H9 (cell line): ENCODE results near the gene UGT2B28. TPM values are rescaled to one million over a fixed set of nuclear protein-coding genes. Genes with fewer than 3 reads are reported as not detected.
"Not testable (repeated sequence)": the region's sequence is repeated elsewhere in the genome, so short reads cannot be mapped to it uniquely, and the experiment has no call there.

Source experiments
- DNase-seq: peaks from one replicate; pipeline ENCODE4 v3.0.0-alpha.2; 2017
- H2AFZ ChIP-seq: one replicate; pipeline ENCODE4 v1.6.1; 2013; ENCODE audit warnings: mild to moderate bottlenecking, low read length, control low read depth, moderate library complexity
- H2AK5ac ChIP-seq: 2 replicates; pipeline ENCODE4 v1.6.1; 2013; ENCODE audit warnings: low read length, control low read depth, mixed read lengths; ENCODE audit not compliant: insufficient read length
- H2BK120ac ChIP-seq: one replicate; pipeline ENCODE4 v1.6.1; 2013; ENCODE audit warnings: low read depth, mild to moderate bottlenecking, low read length, control low read depth, inconsistent platforms; ENCODE audit not compliant: poor library complexity, severe bottlenecking
- H2BK12ac ChIP-seq: 2 replicates; pipeline ENCODE4 v1.6.1; 2013; ENCODE audit warnings: low read length, control low read depth, mixed read lengths, low read depth; ENCODE audit not compliant: insufficient read length
- H2BK15ac ChIP-seq: 2 replicates; pipeline ENCODE4 v1.6.1; 2013; ENCODE audit warnings: low read depth, low read length, control low read depth
- H2BK20ac ChIP-seq: one replicate; pipeline ENCODE4 v1.6.1; 2013; ENCODE audit warnings: low read depth, mild to moderate bottlenecking, low read length, control low read depth, inconsistent platforms; ENCODE audit not compliant: poor library complexity, severe bottlenecking
- H2BK5ac ChIP-seq: 2 replicates; pipeline ENCODE4 v1.6.1; 2013; ENCODE audit warnings: low read length, control low read depth, mixed read lengths; ENCODE audit not compliant: insufficient read length
- H3K14ac ChIP-seq: 2 replicates; pipeline ENCODE4 v1.6.1; 2013; ENCODE audit warnings: low read length, control low read depth; ENCODE audit not compliant: insufficient read depth
- H3K18ac ChIP-seq: 2 replicates; pipeline ENCODE4 v1.6.1; 2013; ENCODE audit warnings: low read depth, mild to moderate bottlenecking, mixed read lengths, low read length, control low read depth; ENCODE audit not compliant: insufficient read length
- H3K23ac ChIP-seq: 2 replicates; pipeline ENCODE4 v1.6.1; 2013; ENCODE audit warnings: low read length, control low read depth, mixed read lengths, low read depth; ENCODE audit not compliant: insufficient read length
- H3K23me2 ChIP-seq: 2 replicates; pipeline ENCODE4 v1.6.1; 2013; ENCODE audit warnings: low read depth, mild to moderate bottlenecking, mixed read lengths, low read length, control low read depth; ENCODE audit not compliant: insufficient read length, poor library complexity, severe bottlenecking
- H3K27ac ChIP-seq: 2 replicates; pipeline ENCODE4 v1.5.1; 2013; ENCODE audit warnings: low read length, control low read depth, mixed read lengths, low read depth; ENCODE audit not compliant: insufficient read length
- H3K27me3 ChIP-seq: 2 replicates; pipeline ENCODE4 v1.6.1; 2013; ENCODE audit warnings: low read length, control low read depth, inconsistent platforms; ENCODE audit not compliant: insufficient read depth
- H3K4ac ChIP-seq: 2 replicates; pipeline ENCODE4 v1.6.1; 2013; ENCODE audit warnings: low read depth, mild to moderate bottlenecking, control low read depth, inconsistent platforms, low read length, moderate library complexity
- H3K4me1 ChIP-seq: 2 replicates; pipeline ENCODE4 v1.6.1; 2013; ENCODE audit warnings: low read length, control low read depth, inconsistent platforms; ENCODE audit not compliant: insufficient read depth
- H3K4me2 ChIP-seq: 2 replicates; pipeline ENCODE4 v1.6.1; 2013; ENCODE audit warnings: low read length, control low read depth, mixed read lengths; ENCODE audit not compliant: insufficient read length, insufficient read depth
- H3K56ac ChIP-seq: 2 replicates; pipeline ENCODE4 v1.6.1; 2013; ENCODE audit warnings: low read depth, mild to moderate bottlenecking, mixed read lengths, low read length, control low read depth; ENCODE audit not compliant: insufficient read length
- H3K79me1 ChIP-seq: 2 replicates; pipeline ENCODE4 v1.6.1; 2013; ENCODE audit warnings: low read depth, mild to moderate bottlenecking, moderate library complexity, low read length, control low read depth, inconsistent platforms; ENCODE audit not compliant: insufficient read depth, poor library complexity, severe bottlenecking
- H3K79me2 ChIP-seq: 2 replicates; pipeline ENCODE4 v1.6.1; 2013; ENCODE audit warnings: low read length, control low read depth, inconsistent platforms; ENCODE audit not compliant: insufficient read depth
- H3K9ac ChIP-seq: 2 replicates; pipeline ENCODE4 v1.6.1; 2013; ENCODE audit warnings: low read length, control low read depth, mixed read lengths; ENCODE audit not compliant: insufficient read length; ENCODE audit errors: extremely low read depth
- H3K9me3 ChIP-seq: one replicate; pipeline ENCODE4 v1.6.1; 2013; ENCODE audit warnings: low read depth, low read length, inconsistent platforms; ENCODE audit not compliant: control insufficient read depth
- H3T11ph ChIP-seq: one replicate; pipeline ENCODE4 v1.6.1; 2013; ENCODE audit warnings: mild to moderate bottlenecking, low read length, control low read depth, inconsistent platforms
- H4K20me1 ChIP-seq: one replicate; pipeline ENCODE4 v1.6.1; 2013; ENCODE audit not compliant: control insufficient read depth, insufficient read length, insufficient read depth
- H4K5ac ChIP-seq: 2 replicates; pipeline ENCODE4 v1.6.1; 2013; ENCODE audit warnings: low read depth, mild to moderate bottlenecking, mixed read lengths, low read length, control low read depth; ENCODE audit not compliant: insufficient read length
- H4K8ac ChIP-seq: replicated peaks from 2 replicates; pipeline ENCODE4 v1.6.1; 2013; ENCODE audit warnings: low read length, control low read depth, mixed read lengths, low read depth; ENCODE audit not compliant: insufficient read length
- H4K91ac ChIP-seq: 2 replicates; pipeline ENCODE4 v1.6.1; 2013; ENCODE audit warnings: low read depth, mild to moderate bottlenecking, moderate library complexity, mixed read lengths, low read length, control low read depth; ENCODE audit not compliant: insufficient read length
- H3K27ac Mint-ChIP-seq, 3 experiments: 2 replicates in 2 of 3; 3 replicates in 1 of 3; pipeline ENCODE4 v1.8.0; 2020 to 2021; ENCODE audit warnings: mixed read lengths in 3 of 3, mild to moderate bottlenecking in 1 of 3, moderate library complexity in 1 of 3
- H3K27me3 Mint-ChIP-seq: 2 replicates; pipeline ENCODE4 v1.8.0; 2021; ENCODE audit warnings: low read depth, mild to moderate bottlenecking, moderate library complexity, mixed read lengths
- H3K36me3 Mint-ChIP-seq, 3 experiments: 2 replicates in 2 of 3; 3 replicates in 1 of 3; pipeline ENCODE4 v1.8.0; 2020 to 2021; ENCODE audit warnings: low read depth in 3 of 3, mixed read lengths in 3 of 3; ENCODE audit not compliant: insufficient read depth in 1 of 3
- H3K4me1 Mint-ChIP-seq, 2 experiments: 2 replicates each; pipeline ENCODE4 v1.8.0; 2020; ENCODE audit warnings: mixed read lengths in 2 of 2
- H3K4me3 Mint-ChIP-seq, 2 experiments: 2 replicates in 1 of 2; 3 replicates in 1 of 2; pipeline ENCODE4 v1.8.0; 2020 to 2021; ENCODE audit warnings: mild to moderate bottlenecking in 2 of 2, mixed read lengths in 2 of 2, moderate library complexity in 1 of 2
- H3K9me3 Mint-ChIP-seq, 2 experiments: 2 replicates in 1 of 2; 3 replicates in 1 of 2; pipeline ENCODE4 v1.8.0; 2020; ENCODE audit warnings: mild to moderate bottlenecking in 2 of 2, mixed read lengths in 2 of 2, moderate library complexity in 1 of 2
- WGBS: extraction: QIAGEN DNeasy Blood & Tissue Kit; methylation state at CpG from one replicate; pipeline ENCODE4 v1.1.7; 2013; ENCODE audit warnings: missing lambda C conversion rate, low lambda C conversion rate, mixed read lengths; ENCODE audit not compliant: insufficient read length; ENCODE audit errors: extremely low coverage; 5-methylcytosine and 5-hydroxymethylcytosine counted together
- total RNA-seq: library from RNA; stranded (reverse); gene quantifications from 2 replicates; pipeline ENCODE4 v1.2.1, GENCODE V29; 2021
- TF ChIP-seq, protein P1 (sequence below): fragments of 200-600 bp; sonication (generic); conservative IDR thresholded peaks from 3 replicates; pipeline ENCODE4 v1.8.0; 2021; ENCODE audit warnings: antibody characterized with exemption, mild to moderate bottlenecking

The UGT2B28 gene
- total RNA-seq, 1 experiment from 2014 or later = not detected

DNA sequence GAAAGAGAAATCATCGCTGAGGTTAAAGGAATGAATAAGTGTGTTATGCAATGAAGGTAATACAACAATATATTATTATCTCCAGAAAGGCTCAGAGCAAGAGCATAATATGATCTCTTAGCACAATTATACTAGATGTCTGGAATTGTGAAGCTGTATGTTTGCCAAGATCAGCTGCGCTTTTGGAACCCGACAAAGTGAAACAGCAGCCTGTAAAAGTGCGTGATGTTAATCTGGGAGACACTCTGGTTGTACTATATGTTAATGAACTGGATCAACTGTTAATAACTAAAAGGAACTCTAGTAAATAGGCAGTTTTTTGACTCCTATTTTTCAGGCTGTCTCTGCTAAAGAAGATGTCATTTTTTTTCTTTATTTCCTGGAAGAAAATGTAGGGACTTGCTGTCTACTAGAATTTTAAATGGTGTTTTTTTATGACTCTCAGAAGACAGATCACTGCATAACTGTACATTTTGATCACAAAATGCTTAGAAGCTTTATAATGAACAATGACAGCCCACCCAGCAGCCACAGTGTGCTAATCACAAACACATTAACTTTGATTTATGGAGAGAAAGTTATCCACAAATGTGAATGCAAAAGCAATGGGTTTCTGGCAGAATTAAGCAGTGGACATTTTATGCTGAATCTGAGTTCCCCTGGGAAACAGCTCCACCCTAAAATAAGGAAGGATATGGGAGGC lies 50.2 kb downstream of the UGT2B28 start:
- Histone ChIP-seq H2BK5ac (no peak overlapping the region), H3K79me1 (no peaks in the 10 kb centered on the region), H2BK120ac (no peak overlapping the region), H3K56ac (no peak overlapping the region), H3K9ac (no peak overlapping the region), H2BK12ac (no peak overlapping the region), H2BK15ac (no peak overlapping the region), H2BK20ac (no peak overlapping the region), H3K18ac (no peak overlapping the region), H3K4ac (no peak overlapping the region), H3T11ph (no peak overlapping the region), H4K20me1 (no peaks in the 10 kb centered on the region), H2AFZ (no peak overlapping the region), H4K91ac (no peak overlapping the region), H3K27me3 (no peaks in the 10 kb centered on the region), H3K4me2 (no peak overlapping the region), H4K5ac (no peak overlapping the region), H3K23me2 (no peaks in the 10 kb centered on the region), H3K79me2 (no peaks in the 10 kb centered on the region), H2AK5ac (no peak overlapping the region), H3K14ac (no peak overlapping the region), H3K23ac (no peak overlapping the region), H3K4me1 (no peaks in the 10 kb centered on the region), H4K8ac (no peak overlapping the region), H3K27ac (no peak overlapping the region), H3K9me3 (no peaks in the 10 kb centered on the region)
- Mint-ChIP-seq H3K27ac (no peak overlapping the region), H3K4me1 (no peaks in the 10 kb centered on the region), H3K36me3 (no peaks in the 10 kb centered on the region), H3K27me3 (no peaks in the 10 kb centered on the region), H3K4me3 (no peak overlapping the region), H3K9me3 (no peaks in the 10 kb centered on the region)
- no CpG with 5 or more reads among the region's 4 CpGs for WGBS
- DNase-seq = no peak
- TF ChIP-seq, protein P1, sequence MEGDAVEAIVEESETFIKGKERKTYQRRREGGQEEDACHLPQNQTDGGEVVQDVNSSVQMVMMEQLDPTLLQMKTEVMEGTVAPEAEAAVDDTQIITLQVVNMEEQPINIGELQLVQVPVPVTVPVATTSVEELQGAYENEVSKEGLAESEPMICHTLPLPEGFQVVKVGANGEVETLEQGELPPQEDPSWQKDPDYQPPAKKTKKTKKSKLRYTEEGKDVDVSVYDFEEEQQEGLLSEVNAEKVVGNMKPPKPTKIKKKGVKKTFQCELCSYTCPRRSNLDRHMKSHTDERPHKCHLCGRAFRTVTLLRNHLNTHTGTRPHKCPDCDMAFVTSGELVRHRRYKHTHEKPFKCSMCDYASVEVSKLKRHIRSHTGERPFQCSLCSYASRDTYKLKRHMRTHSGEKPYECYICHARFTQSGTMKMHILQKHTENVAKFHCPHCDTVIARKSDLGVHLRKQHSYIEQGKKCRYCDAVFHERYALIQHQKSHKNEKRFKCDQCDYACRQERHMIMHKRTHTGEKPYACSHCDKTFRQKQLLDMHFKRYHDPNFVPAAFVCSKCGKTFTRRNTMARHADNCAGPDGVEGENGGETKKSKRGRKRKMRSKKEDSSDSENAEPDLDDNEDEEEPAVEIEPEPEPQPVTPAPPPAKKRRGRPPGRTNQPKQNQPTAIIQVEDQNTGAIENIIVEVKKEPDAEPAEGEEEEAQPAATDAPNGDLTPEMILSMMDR = no peak

DNA sequence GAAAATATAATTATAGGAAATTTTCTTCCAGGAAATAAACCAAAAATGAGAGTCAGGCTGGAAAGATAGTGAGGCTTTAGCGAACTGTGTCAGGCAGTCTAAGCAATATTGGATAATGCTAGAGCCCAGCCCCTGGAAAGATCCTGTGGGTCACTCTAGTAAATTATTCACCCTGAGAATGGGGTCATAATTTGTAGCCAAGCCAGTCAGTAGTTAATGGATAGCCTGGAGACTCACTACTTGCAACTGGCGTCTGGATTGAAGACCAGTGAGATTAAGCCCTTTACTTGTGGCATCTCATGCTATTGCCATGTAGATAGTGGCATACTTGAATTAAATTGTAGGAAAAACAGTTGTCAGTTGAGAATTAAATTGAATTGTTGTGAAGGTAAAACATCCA lies 51.0 kb downstream of the UGT2B28 start:
- H4K8ac ChIP-seq, H2BK20ac ChIP-seq, H3K4me3 Mint-ChIP-seq, H2AFZ ChIP-seq, H4K5ac ChIP-seq, H3K9me3 Mint-ChIP-seq, H3K23me2 ChIP-seq, H3K56ac ChIP-seq, H2BK12ac ChIP-seq, H3K9ac ChIP-seq, H3K4me1 ChIP-seq, H3T11ph ChIP-seq, H3K4me1 Mint-ChIP-seq, H4K91ac ChIP-seq, H3K9me3 ChIP-seq, H3K14ac ChIP-seq, H4K20me1 ChIP-seq, H3K18ac ChIP-seq, H3K27me3 Mint-ChIP-seq, H3K4ac ChIP-seq, H2BK120ac ChIP-seq, H2BK15ac ChIP-seq, H3K27ac Mint-ChIP-seq, H3K79me1 ChIP-seq, DNase-seq, H3K36me3 Mint-ChIP-seq, H3K27ac ChIP-seq, H3K79me2 ChIP-seq, H3K27me3 ChIP-seq, H3K23ac ChIP-seq, H2AK5ac ChIP-seq, H3K4me2 ChIP-seq, H2BK5ac ChIP-seq: not testable (repeated sequence)
- WGBS = no CpG with 5 or more reads among the region's 2 CpGs
